SH-SY5Y (cell line): ENCODE data around the gene MPRIP.

Experiments used
- GATA2 ChIP-seq: IDR thresholded peaks from 2 replicates; pipeline ENCODE4 v1.6.1; 2011; ENCODE audit warnings: mild to moderate bottlenecking, low read depth, low read length
- GATA3 ChIP-seq: IDR thresholded peaks from 2 replicates; pipeline ENCODE4 v1.6.1; 2011; ENCODE audit warnings: low read depth, mild to moderate bottlenecking, low read length, moderate library complexity

DNA sequence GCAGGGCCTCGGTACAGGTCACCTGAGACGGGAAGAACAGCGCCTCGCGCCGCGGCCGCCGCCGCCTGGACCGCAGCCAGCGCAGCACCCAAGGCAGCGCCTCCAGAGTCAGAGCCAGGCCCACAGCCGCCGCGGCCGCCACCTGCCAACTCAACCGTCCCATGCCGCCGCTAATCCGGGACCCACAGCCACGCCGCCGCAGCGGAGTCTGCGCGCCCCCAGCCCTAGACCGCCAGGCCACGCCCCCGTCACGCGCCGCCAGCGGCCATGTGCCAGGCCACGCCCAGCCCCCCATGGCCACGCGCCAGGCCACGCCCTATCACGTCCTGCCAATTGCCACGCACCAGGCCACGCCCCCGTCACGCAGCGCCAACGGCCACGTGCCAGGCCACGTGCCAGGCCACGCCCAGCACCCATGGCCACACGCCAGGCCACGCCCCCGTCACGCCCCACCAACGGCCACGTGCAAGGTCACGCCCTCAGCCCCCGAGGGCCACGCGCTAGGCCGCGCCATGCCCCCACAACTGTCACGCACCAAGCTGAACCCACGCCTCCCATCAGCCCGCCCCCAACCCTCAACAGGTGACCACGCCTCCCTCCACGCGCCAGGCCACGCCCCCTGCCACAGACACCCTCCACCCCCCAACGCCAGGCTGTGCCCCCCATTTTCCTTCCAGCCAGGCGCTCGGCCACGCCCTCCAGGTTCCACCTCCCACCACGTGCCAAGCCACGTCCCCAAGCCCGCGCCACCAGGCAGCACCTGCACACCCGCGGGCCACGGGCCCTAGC lies 164.1 kb downstream of the MPRIP start, which contains the start of gene PLD6:
- TF ChIP-seq GATA2 = no peak
- no peak for TF ChIP-seq GATA3
